ENCODE data around the gene ADIPOR2.

The ADIPOR2 gene

GRCh38 chr12:1690578-1691122 is at the start of gene ADIPOR2:
Gene ADIPOR2 (plus strand): TSS chr12:1691070. CDS start chr12:1754344, 63,274 bp downstream.
- H3K36me3 ChIP-seq (ENCODE audit: control insufficient read depth in 2 of 2, insufficient read depth in 2 of 2, low read length in 2 of 2) = no peaks in the 10 kb centered on the region

GRCh38 chr12:1642513-1642912 is 48.4 kb upstream of the ADIPOR2 start:
- peaks cover 0 to 8% of the 10 kb centered on the region in 2 donors for H3K4me1 ChIP-seq (ENCODE audit: control insufficient read depth in 2 of 2, insufficient read depth in 2 of 2, low read length in 2 of 2)
- no peaks in the 10 kb centered on the region for H3K36me3 ChIP-seq (ENCODE audit: control insufficient read depth in 2 of 2, insufficient read depth in 2 of 2, low read length in 2 of 2)
- H3K9me3 ChIP-seq (ENCODE audit: control insufficient read depth in 2 of 2, low read length in 2 of 2) = no peaks in the 10 kb centered on the region
- no peak overlapping the region for H3K9ac ChIP-seq (ENCODE audit: low read depth in 1 of 2, low read length in 2 of 2)
- H3K27me3 ChIP-seq (ENCODE audit: control insufficient read depth in 2 of 2, insufficient read depth in 2 of 2, low read length in 2 of 2) = no peaks in the 10 kb centered on the region
- no peak overlapping the region for H3K27ac ChIP-seq (ENCODE audit: low read depth in 2 of 2, low read length in 2 of 2)
- no peak overlapping the region for H3K4me3 ChIP-seq (ENCODE audit: low read length in 2 of 2)

More at GRCh38 chr12:1690578-1691122, at the start of gene ADIPOR2:
- peak within 1 kb of the TSS; percentile 81 to 93 for H3K4me3 ChIP-seq (ENCODE audit: low read length in 2 of 2)
- peaks cover 8 to 12% of the 10 kb centered on the region in 2 donors for H3K4me1 ChIP-seq (ENCODE audit: control insufficient read depth in 2 of 2, insufficient read depth in 2 of 2, low read length in 2 of 2)
- H3K9me3 ChIP-seq (ENCODE audit: control insufficient read depth in 2 of 2, low read length in 2 of 2) = no peaks in the 10 kb centered on the region
- peak within 1 kb of the TSS; percentile 92 to 98 for H3K9ac ChIP-seq (ENCODE audit: low read depth in 1 of 2, low read length in 2 of 2)
- no peaks in the 10 kb centered on the region for H3K27me3 ChIP-seq (ENCODE audit: control insufficient read depth in 2 of 2, insufficient read depth in 2 of 2, low read length in 2 of 2)
- H3K27ac ChIP-seq (ENCODE audit: low read depth in 2 of 2, low read length in 2 of 2) = peak within 1 kb of the TSS; percentile 94 to 96

- no peak overlapping the region for H3K4me3 ChIP-seq (ENCODE audit: low read length in 2 of 2)
- H3K9me3 ChIP-seq (ENCODE audit: control insufficient read depth in 2 of 2, low read length in 2 of 2) = no peaks in the 10 kb centered on the region
- H3K27ac ChIP-seq (ENCODE audit: low read depth in 2 of 2, low read length in 2 of 2) = no peak overlapping the region
- H3K4me1 ChIP-seq (ENCODE audit: control insufficient read depth in 2 of 2, insufficient read depth in 2 of 2, low read length in 2 of 2) = peaks cover 0 to 8% of the 10 kb centered on the region in 2 donors
- H3K9ac ChIP-seq (ENCODE audit: low read depth in 1 of 2, low read length in 2 of 2) = no peak overlapping the region
- no peaks in the 10 kb centered on the region for H3K27me3 ChIP-seq (ENCODE audit: control insufficient read depth in 2 of 2, insufficient read depth in 2 of 2, low read length in 2 of 2)
- H3K36me3 ChIP-seq (ENCODE audit: control insufficient read depth in 2 of 2, insufficient read depth in 2 of 2, low read length in 2 of 2) = no peaks in the 10 kb centered on the region
These were observed 47.8 kb upstream of the ADIPOR2 start for GRCh38 chr12:1643043-1643442.

- Histone ChIP-seq H3K9ac (ENCODE audit: low read depth in 1 of 2, low read length in 2 of 2) (no peak overlapping the region), H3K27me3 (ENCODE audit: control insufficient read depth in 2 of 2, insufficient read depth in 2 of 2, low read length in 2 of 2) (no peaks in the 10 kb centered on the region), H3K27ac (ENCODE audit: low read depth in 2 of 2, low read length in 2 of 2) (no peak overlapping the region), H3K36me3 (ENCODE audit: control insufficient read depth in 2 of 2, insufficient read depth in 2 of 2, low read length in 2 of 2) (no peaks in the 10 kb centered on the region), H3K4me3 (ENCODE audit: low read length in 2 of 2) (no peak overlapping the region), H3K9me3 (ENCODE audit: control insufficient read depth in 2 of 2, low read length in 2 of 2) (no peaks in the 10 kb centered on the region), H3K4me1 (ENCODE audit: control insufficient read depth in 2 of 2, insufficient read depth in 2 of 2, low read length in 2 of 2) (peaks cover 0 to 8% of the 10 kb centered on the region in 2 donors)
These were observed 46.9 kb upstream of the ADIPOR2 start for GRCh38 chr12:1643905-1644533.

GRCh38 chr12:1644534-1645438 is 46.1 kb upstream of the ADIPOR2 start:
- Histone ChIP-seq H3K36me3 (ENCODE audit: control insufficient read depth in 2 of 2, insufficient read depth in 2 of 2, low read length in 2 of 2) (no peaks in the 10 kb centered on the region), H3K9me3 (ENCODE audit: control insufficient read depth in 2 of 2, low read length in 2 of 2) (no peaks in the 10 kb centered on the region), H3K9ac (ENCODE audit: low read depth in 1 of 2, low read length in 2 of 2) (no peak overlapping the region), H3K4me3 (ENCODE audit: low read length in 2 of 2) (no peak overlapping the region), H3K27ac (ENCODE audit: low read depth in 2 of 2, low read length in 2 of 2) (peak overlapping the region in 1 of 2 donors; percentile 4), H3K4me1 (ENCODE audit: control insufficient read depth in 2 of 2, insufficient read depth in 2 of 2, low read length in 2 of 2) (peaks cover 0 to 8% of the 10 kb centered on the region in 2 donors), H3K27me3 (ENCODE audit: control insufficient read depth in 2 of 2, insufficient read depth in 2 of 2, low read length in 2 of 2) (no peaks in the 10 kb centered on the region)

GRCh38 chr12:1645819-1646218 is 45.1 kb upstream of the ADIPOR2 start:
- no peaks in the 10 kb centered on the region for H3K27me3 ChIP-seq (ENCODE audit: control insufficient read depth in 2 of 2, insufficient read depth in 2 of 2, low read length in 2 of 2)
- H3K9me3 ChIP-seq (ENCODE audit: control insufficient read depth in 2 of 2, low read length in 2 of 2) = no peaks in the 10 kb centered on the region
- no peak overlapping the region for H3K27ac ChIP-seq (ENCODE audit: low read depth in 2 of 2, low read length in 2 of 2)
- H3K36me3 ChIP-seq (ENCODE audit: control insufficient read depth in 2 of 2, insufficient read depth in 2 of 2, low read length in 2 of 2) = no peaks in the 10 kb centered on the region
- H3K9ac ChIP-seq (ENCODE audit: low read depth in 1 of 2, low read length in 2 of 2) = no peak overlapping the region
- H3K4me3 ChIP-seq (ENCODE audit: low read length in 2 of 2) = no peak overlapping the region
- peaks cover 0 to 8% of the 10 kb centered on the region in 2 donors for H3K4me1 ChIP-seq (ENCODE audit: control insufficient read depth in 2 of 2, insufficient read depth in 2 of 2, low read length in 2 of 2)

- H3K9me3 ChIP-seq (ENCODE audit: control insufficient read depth in 2 of 2, low read length in 2 of 2) = no peaks in the 10 kb centered on the region
- H3K27ac ChIP-seq (ENCODE audit: low read depth in 2 of 2, low read length in 2 of 2) = no peak overlapping the region
- H3K36me3 ChIP-seq (ENCODE audit: control insufficient read depth in 2 of 2, insufficient read depth in 2 of 2, low read length in 2 of 2) = no peaks in the 10 kb centered on the region
- no peaks in the 10 kb centered on the region for H3K27me3 ChIP-seq (ENCODE audit: control insufficient read depth in 2 of 2, insufficient read depth in 2 of 2, low read length in 2 of 2)
- H3K4me3 ChIP-seq (ENCODE audit: low read length in 2 of 2) = no peak overlapping the region
- no peak overlapping the region for H3K9ac ChIP-seq (ENCODE audit: low read depth in 1 of 2, low read length in 2 of 2)
- H3K4me1 ChIP-seq (ENCODE audit: control insufficient read depth in 2 of 2, insufficient read depth in 2 of 2, low read length in 2 of 2) = peaks cover 0 to 8% of the 10 kb centered on the region in 2 donors
These were observed 44.1 kb upstream of the ADIPOR2 start for GRCh38 chr12:1646569-1647284.

GRCh38 chr12:1647285-1647669 is 43.6 kb upstream of the ADIPOR2 start:
- Histone ChIP-seq H3K36me3 (ENCODE audit: control insufficient read depth in 2 of 2, insufficient read depth in 2 of 2, low read length in 2 of 2) (no peaks in the 10 kb centered on the region), H3K9me3 (ENCODE audit: control insufficient read depth in 2 of 2, low read length in 2 of 2) (no peaks in the 10 kb centered on the region), H3K4me3 (ENCODE audit: low read length in 2 of 2) (no peak overlapping the region), H3K27ac (ENCODE audit: low read depth in 2 of 2, low read length in 2 of 2) (no peak overlapping the region), H3K4me1 (ENCODE audit: control insufficient read depth in 2 of 2, insufficient read depth in 2 of 2, low read length in 2 of 2) (peaks cover 0 to 8% of the 10 kb centered on the region in 2 donors), H3K27me3 (ENCODE audit: control insufficient read depth in 2 of 2, insufficient read depth in 2 of 2, low read length in 2 of 2) (no peaks in the 10 kb centered on the region), H3K9ac (ENCODE audit: low read depth in 1 of 2, low read length in 2 of 2) (no peak overlapping the region)

GRCh38 chr12:1650260-1650977 is 40.5 kb upstream of the ADIPOR2 start:
- Histone ChIP-seq H3K36me3 (ENCODE audit: control insufficient read depth in 2 of 2, insufficient read depth in 2 of 2, low read length in 2 of 2) (no peaks in the 10 kb centered on the region), H3K9me3 (ENCODE audit: control insufficient read depth in 2 of 2, low read length in 2 of 2) (no peaks in the 10 kb centered on the region), H3K9ac (ENCODE audit: low read depth in 1 of 2, low read length in 2 of 2) (no peak overlapping the region), H3K4me3 (ENCODE audit: low read length in 2 of 2) (no peak overlapping the region), H3K27me3 (ENCODE audit: control insufficient read depth in 2 of 2, insufficient read depth in 2 of 2, low read length in 2 of 2) (no peaks in the 10 kb centered on the region), H3K27ac (ENCODE audit: low read depth in 2 of 2, low read length in 2 of 2) (no peak overlapping the region), H3K4me1 (ENCODE audit: control insufficient read depth in 2 of 2, insufficient read depth in 2 of 2, low read length in 2 of 2) (peaks cover 0 to 2% of the 10 kb centered on the region in 2 donors)
